Chondrocyte (in vitro differentiated cells): ENCODE results near the gene SORCS1. TPM values are rescaled to one million over a fixed set of nuclear protein-coding genes. Genes with fewer than 3 reads are reported as not detected.

Source experiments
- DNase-seq: peaks from one replicate; pipeline ENCODE4 v3.0.0; 2021; ENCODE audit warnings: mixed read lengths, low spot score
- H3K27ac Mint-ChIP-seq: one replicate; pipeline ENCODE4 v1.8.0; 2021; ENCODE audit warnings: mild to moderate bottlenecking, moderate library complexity, mixed read lengths; ENCODE audit not compliant: unreplicated experiment
- H3K27me3 Mint-ChIP-seq: 2 replicates; pipeline ENCODE4 v1.8.0; 2021; ENCODE audit warnings: low read depth, mixed read lengths
- H3K36me3 Mint-ChIP-seq: 2 replicates; pipeline ENCODE4 v1.8.0; 2021; ENCODE audit warnings: low read depth, mixed read lengths
- H3K4me1 Mint-ChIP-seq: 2 replicates; pipeline ENCODE4 v1.8.0; 2021; ENCODE audit warnings: low read depth, mild to moderate bottlenecking, mixed read lengths
- H3K4me3 Mint-ChIP-seq: one replicate; pipeline ENCODE4 v1.8.0; 2021; ENCODE audit warnings: mild to moderate bottlenecking, moderate library complexity, mixed read lengths; ENCODE audit not compliant: unreplicated experiment
- H3K9me3 Mint-ChIP-seq: 2 replicates; pipeline ENCODE4 v1.8.0; 2021; ENCODE audit warnings: low read depth, mixed read lengths
- total RNA-seq: library from RNA; stranded (reverse); gene quantifications from 3 replicates; pipeline ENCODE4 v1.2.1, GENCODE V29; 2021
- TF ChIP-seq, protein P1 (sequence below): fragments of 200-600 bp; sonication (generic); IDR thresholded peaks from 2 replicates; pipeline ENCODE4 v1.5.0; 2021; ENCODE audit warnings: antibody characterized with exemption, mild to moderate bottlenecking, moderate library complexity

The SORCS1 gene
- total RNA-seq, 1 donor from 2014 or later = not detected

DNA sequence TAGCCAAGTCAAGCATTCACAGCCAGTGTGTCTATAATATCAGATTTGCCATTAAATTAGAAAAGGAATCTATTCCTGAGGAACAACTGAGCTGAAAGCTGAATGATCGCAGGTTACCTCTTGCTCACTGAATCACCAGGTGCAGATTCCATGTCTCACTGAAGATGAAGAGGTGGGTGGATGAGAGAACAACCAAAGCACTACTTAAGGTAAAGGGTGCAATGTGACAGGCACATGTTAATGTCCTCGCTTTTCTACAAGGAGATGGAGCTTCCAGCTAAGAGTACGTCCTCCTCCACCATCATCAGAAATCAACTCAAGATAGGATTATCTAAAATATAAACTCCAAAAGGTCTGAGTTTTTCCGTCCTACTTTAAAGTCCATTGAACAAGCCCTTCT, 4.6 kb downstream of the SORCS1 start:
- TF ChIP-seq, protein P1, sequence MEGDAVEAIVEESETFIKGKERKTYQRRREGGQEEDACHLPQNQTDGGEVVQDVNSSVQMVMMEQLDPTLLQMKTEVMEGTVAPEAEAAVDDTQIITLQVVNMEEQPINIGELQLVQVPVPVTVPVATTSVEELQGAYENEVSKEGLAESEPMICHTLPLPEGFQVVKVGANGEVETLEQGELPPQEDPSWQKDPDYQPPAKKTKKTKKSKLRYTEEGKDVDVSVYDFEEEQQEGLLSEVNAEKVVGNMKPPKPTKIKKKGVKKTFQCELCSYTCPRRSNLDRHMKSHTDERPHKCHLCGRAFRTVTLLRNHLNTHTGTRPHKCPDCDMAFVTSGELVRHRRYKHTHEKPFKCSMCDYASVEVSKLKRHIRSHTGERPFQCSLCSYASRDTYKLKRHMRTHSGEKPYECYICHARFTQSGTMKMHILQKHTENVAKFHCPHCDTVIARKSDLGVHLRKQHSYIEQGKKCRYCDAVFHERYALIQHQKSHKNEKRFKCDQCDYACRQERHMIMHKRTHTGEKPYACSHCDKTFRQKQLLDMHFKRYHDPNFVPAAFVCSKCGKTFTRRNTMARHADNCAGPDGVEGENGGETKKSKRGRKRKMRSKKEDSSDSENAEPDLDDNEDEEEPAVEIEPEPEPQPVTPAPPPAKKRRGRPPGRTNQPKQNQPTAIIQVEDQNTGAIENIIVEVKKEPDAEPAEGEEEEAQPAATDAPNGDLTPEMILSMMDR = no peak
- DNase-seq = no peak
- Mint-ChIP-seq H3K27me3 (peaks cover 32% of the 10 kb centered on the region), H3K27ac (no peak overlapping the region), H3K4me1 (peaks cover 5% of the 10 kb centered on the region), H3K36me3 (no peaks in the 10 kb centered on the region), H3K4me3 (no peak overlapping the region), H3K9me3 (no peaks in the 10 kb centered on the region)

DNA sequence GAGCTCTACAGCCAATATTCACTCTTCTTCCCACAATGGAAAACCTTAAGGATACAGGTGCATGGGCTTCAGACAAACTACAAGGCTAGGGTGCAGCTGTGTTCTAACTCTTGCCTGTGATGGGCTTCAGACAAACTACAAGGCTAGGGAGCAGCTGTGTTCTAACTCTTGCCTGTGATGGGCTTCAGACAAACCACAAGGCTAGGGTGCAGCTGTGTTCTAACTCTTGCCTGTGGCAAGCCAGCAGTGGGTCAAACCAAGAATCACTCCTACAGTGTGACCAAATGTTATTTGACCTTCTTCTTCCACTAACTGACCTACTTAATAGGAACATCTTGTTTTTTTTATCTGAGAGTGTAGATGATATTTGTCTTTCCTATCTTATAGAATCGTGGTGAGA, 7.4 kb downstream of the SORCS1 start:
- H3K27me3 Mint-ChIP-seq = peaks cover 14% of the 10 kb centered on the region
- H3K27ac Mint-ChIP-seq = no peak overlapping the region
- no peaks in the 10 kb centered on the region for H3K4me1 Mint-ChIP-seq
- TF ChIP-seq, protein P1 = no peak
- DNase-seq = no peak
- peaks cover 8% of the 10 kb centered on the region for H3K9me3 Mint-ChIP-seq
- H3K4me3 Mint-ChIP-seq = no peak overlapping the region
- no peaks in the 10 kb centered on the region for H3K36me3 Mint-ChIP-seq

DNA sequence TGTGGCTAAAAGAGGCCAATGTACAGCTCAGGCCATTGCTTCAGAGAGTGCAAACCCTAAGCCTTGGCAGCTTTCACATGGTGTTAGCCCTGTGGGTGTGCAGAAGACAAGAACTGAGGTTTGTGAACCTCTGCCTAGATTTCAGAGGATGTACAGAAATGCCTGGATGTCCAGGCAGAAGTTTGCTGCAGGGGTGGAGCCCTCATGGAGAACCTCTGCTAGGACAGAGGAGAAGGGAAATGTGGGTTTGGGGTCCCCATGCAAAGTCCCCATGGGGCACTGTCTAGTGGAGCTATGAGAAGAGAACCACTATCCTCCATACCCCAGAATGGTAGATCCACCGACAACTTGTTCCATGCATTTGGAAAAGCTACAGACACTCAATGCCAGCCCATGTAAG, 12.4 kb downstream of the SORCS1 start:
- Mint-ChIP-seq H3K27me3 (peaks cover 2% of the 10 kb centered on the region), H3K36me3 (no peaks in the 10 kb centered on the region), H3K4me3 (no peak overlapping the region), H3K27ac (no peak overlapping the region), H3K4me1 (no peaks in the 10 kb centered on the region), H3K9me3 (peaks cover 19% of the 10 kb centered on the region)
- TF ChIP-seq, protein P1 = no peak
- no peak for DNase-seq

GRCh38 chr10:107148906-107149305, 15.6 kb downstream of the SORCS1 start:
- Mint-ChIP-seq H3K9me3 (peaks cover 19% of the 10 kb centered on the region), H3K4me1 (no peaks in the 10 kb centered on the region), H3K4me3 (no peak overlapping the region), H3K27me3 (peaks cover 2% of the 10 kb centered on the region), H3K27ac (no peak overlapping the region), H3K36me3 (no peaks in the 10 kb centered on the region)
- DNase-seq = no peak
- TF ChIP-seq, protein P1 = no peak

- no peak overlapping the region for H3K4me3 Mint-ChIP-seq
- H3K4me1 Mint-ChIP-seq = no peaks in the 10 kb centered on the region
- no peak overlapping the region for H3K27ac Mint-ChIP-seq
- H3K36me3 Mint-ChIP-seq = no peaks in the 10 kb centered on the region
- TF ChIP-seq, protein P1 = no peak
- H3K9me3 Mint-ChIP-seq = peaks cover 2% of the 10 kb centered on the region
- DNase-seq = no peak
- peaks cover 2% of the 10 kb centered on the region for H3K27me3 Mint-ChIP-seq
These were observed 20.0 kb downstream of the SORCS1 start for GRCh38 chr10:107144490-107144889.
